K562 (cell line): ENCODE measurements around the gene GPR37. TPM values are rescaled to one million over a fixed set of nuclear protein-coding genes. Genes with fewer than 3 reads are reported as not detected.
A peak's percentile ranks its signal among the peaks of the same experiment; 100 is the strongest.

Experiments
- ATAC-seq: fragments of 200-7000 bp; cut with Tn5 transposase; 3 replicates; pipeline ENCODE4 v1.9.1; 2020; ENCODE audit warnings: moderate library complexity
- BruUV-seq: library from RNA; stranded (reverse); fragments of 400-500 nt; replicated peaks from 2 replicates; lab custom pipeline; 2021; lab: Mats Ljungman, UMichigan
- CTCF ChIA-PET: fragments of 300-600 bp; formaldehyde crosslinking; extraction: SDS; loops from one replicate; lab custom pipeline; 2021; ENCODE audit warnings: low intra/inter-chr PET ratio; lab: Yijun Ruan, JAX
- POLR2A ChIA-PET: fragments of 300-600, 350-650 bp; sonication (Branson Sonifier 250); formaldehyde crosslinking; extraction: SDS; loops from one replicate; lab custom pipeline; 2021; ENCODE audit warnings: antibody characterized with exemption, inconsistent platforms; lab: Yijun Ruan, JAX
- DNase-seq, 4 experiments: peaks; one replicate each; pipeline versions ENCODE4 v3.0.0 to v3.0.0-alpha.2; 2011 to 2018; ENCODE audit warnings: low spot score in 3 of 4, mixed read lengths in 3 of 4; ENCODE audit errors: extremely low read depth in 1 of 4
- FAIRE-seq: peaks from 2 replicates; lab custom pipeline; 2011; peaks lifted over from hg19 to GRCh38; lab: Jason Lieb, UNC
- H2AFZ ChIP-seq: 2 replicates; pipeline ENCODE4 v1.6.0; 2011; ENCODE audit warnings: low read depth, low read length, control low read depth, inconsistent platforms
- H3K27ac ChIP-seq: fragments of 200-600 bp; 3 replicates; pipeline ENCODE4 v1.8.0; 2011; ENCODE audit warnings: low read depth, mild to moderate bottlenecking, control low read depth, inconsistent platforms, low read length, moderate library complexity, mixed read lengths; ENCODE audit errors: extremely low read depth
- H3K27me3 ChIP-seq, 2 experiments: fragments of 300-600 bp in 1 of 2; 2 replicates in 1 of 2; 3 replicates in 1 of 2; pipeline versions ENCODE4 v1.6.0 to v1.8.0; 2011; ENCODE audit warnings: inconsistent platforms in 2 of 2, low read length in 2 of 2, mild to moderate bottlenecking in 1 of 2, mixed read lengths in 1 of 2, moderate library complexity in 1 of 2; ENCODE audit not compliant: control insufficient read depth in 2 of 2, insufficient read depth in 2 of 2
- H3K36me3 ChIP-seq: fragments of 300-600 bp; 3 replicates; pipeline ENCODE4 v1.8.0; 2011; ENCODE audit warnings: mild to moderate bottlenecking, low read length, inconsistent platforms; ENCODE audit not compliant: control insufficient read depth, insufficient read depth
- H3K4me1 ChIP-seq, 2 experiments: fragments of 200-600 bp in 1 of 2; replicated peaks in 1 of 2; 2 replicates in 1 of 2; 3 replicates in 1 of 2; pipeline versions ENCODE4 v1.5.1 to v1.8.0; 2011; ENCODE audit warnings: inconsistent platforms in 2 of 2, low read length in 2 of 2, mild to moderate bottlenecking in 1 of 2, mixed read lengths in 1 of 2, moderate library complexity in 1 of 2; ENCODE audit not compliant: control insufficient read depth in 2 of 2, insufficient read depth in 2 of 2
- H3K4me2 ChIP-seq: 2 replicates; pipeline ENCODE4 v1.6.1; 2011; ENCODE audit warnings: low read length, control low read depth, inconsistent platforms, mixed read lengths; ENCODE audit not compliant: insufficient read depth
- H3K4me3 ChIP-seq: fragments of 200-600 bp; sonication (generic), shearing (Covaris generic); 2 replicates; pipeline ENCODE4 v1.5.1; 2016; ENCODE audit warnings: control low read depth, inconsistent platforms
- H3K79me2 ChIP-seq: fragments of 200-600 bp; 3 replicates; pipeline ENCODE4 v1.8.0; 2011; ENCODE audit warnings: low read length, inconsistent platforms; ENCODE audit not compliant: control insufficient read depth, insufficient read depth
- H3K9ac ChIP-seq, 2 experiments: 2 replicates each; pipeline versions ENCODE4 v1.6.0 to v1.6.1; 2011; ENCODE audit warnings: low read depth in 2 of 2, low read length in 2 of 2, control low read depth in 1 of 2, inconsistent platforms in 1 of 2, mild to moderate bottlenecking in 1 of 2, mixed read lengths in 1 of 2; ENCODE audit not compliant: insufficient read depth in 1 of 2
- H3K9me1 ChIP-seq: one replicate; pipeline ENCODE4 v1.6.0; 2011; ENCODE audit warnings: inconsistent platforms, mild to moderate bottlenecking, low read length, moderate library complexity; ENCODE audit not compliant: control insufficient read depth, insufficient read depth
- H3K9me3 ChIP-seq: replicated peaks from 2 replicates; pipeline ENCODE4 v1.5.1; 2011; ENCODE audit warnings: low read depth, low read length, inconsistent platforms; ENCODE audit not compliant: control insufficient read depth, insufficient read depth
- H4K20me1 ChIP-seq: replicated peaks from 2 replicates; pipeline ENCODE4 v1.6.1; 2011; ENCODE audit warnings: low read length, inconsistent platforms, mixed read lengths; ENCODE audit not compliant: control insufficient read depth, insufficient read depth
- SPI1 ChIP-seq: IDR thresholded peaks from 2 replicates; pipeline ENCODE4 v1.6.1; 2011; ENCODE audit warnings: low read depth, low read length, control low read depth, borderline replicate concordance
- ZNF589 ChIP-seq: fragments of 200-800 bp; sonication (Bioruptor generic); IDR thresholded peaks from 2 replicates; pipeline ENCODE4 v1.6.1; 2016; ENCODE audit warnings: low read depth, missing genetic modification characterization, missing compliant biosample characterization
- WGBS: fragments of 100-300 bp; shearing (Covaris generic); methylation state at CpG from one replicate; pipeline ENCODE4 v1.1.6; 2016; ENCODE audit warnings: low coverage, mixed read lengths; ENCODE audit not compliant: insufficient coverage; ENCODE audit errors: missing lambda C conversion rate; 5-methylcytosine and 5-hydroxymethylcytosine counted together
- in situ Hi-C: fragments of 300-500 bp; cut with MboI; formaldehyde crosslinking; loops from 4 replicates; pipeline ENCODE4 v1.15.0; 2018; ENCODE audit warnings: inconsistent platforms, mixed read lengths
- intact Hi-C: fragments of 100-400 bp; cut with micrococcal nuclease; formaldehyde crosslinking; loops from 2 replicates; pipeline ENCODE4 v1.14.2; 2022
- polyA plus RNA-seq, 8 experiments: library from polyadenylated mRNA; depleted of rRNA in 4 of 8; stranded (reverse) in 5 of 8; unstranded in 3 of 8; fragments of >200 nt; fragmentation: Nextera tagmentation in 2 of 8; fragmentation: Illumina TruSeq in 1 of 8; extraction: Ambion mirVana in 2 of 8; extraction: Trizol in 1 of 8; gene quantifications; 2 replicates each; pipeline versions ENCODE4 v1.2.1 to v1.2.3, GENCODE V29; 2011 to 2014; ENCODE audit warnings: inconsistent platforms in 1 of 8, missing spikeins in 1 of 8
- total RNA-seq, 7 experiments: library from RNA; depleted of rRNA in 6 of 7; stranded (reverse); fragments of >200 nt in 6 of 7; fragmentation: Illumina TruSeq in 2 of 7; extraction: Trizol in 2 of 7; gene quantifications; 2 replicates each; pipeline versions ENCODE4 v1.2.1 to v1.2.3, GENCODE V29; 2011 to 2021; ENCODE audit warnings: low replicate concordance in 1 of 7
- TF ChIP-seq, protein P1 (sequence below): fragments of 450-650 bp; IDR thresholded peaks from 2 replicates; pipeline ENCODE4 v1.6.1; 2018; ENCODE audit not compliant: partially characterized antibody
- TF ChIP-seq, protein P2 (sequence below): sonication (generic); formaldehyde crosslinking; IDR thresholded peaks from 2 replicates; pipeline ENCODE4 v1.8.0; 2022; ENCODE audit warnings: missing genetic modification reagents, mild to moderate bottlenecking, borderline replicate concordance

GPR37 gene
- total and polyA plus RNA-seq, 9 of the 15 experiments (the other 6 are each of a cell fraction or from before 2014, with no cell fraction given), result 0.03 TPM; not detected in 8

DNA sequence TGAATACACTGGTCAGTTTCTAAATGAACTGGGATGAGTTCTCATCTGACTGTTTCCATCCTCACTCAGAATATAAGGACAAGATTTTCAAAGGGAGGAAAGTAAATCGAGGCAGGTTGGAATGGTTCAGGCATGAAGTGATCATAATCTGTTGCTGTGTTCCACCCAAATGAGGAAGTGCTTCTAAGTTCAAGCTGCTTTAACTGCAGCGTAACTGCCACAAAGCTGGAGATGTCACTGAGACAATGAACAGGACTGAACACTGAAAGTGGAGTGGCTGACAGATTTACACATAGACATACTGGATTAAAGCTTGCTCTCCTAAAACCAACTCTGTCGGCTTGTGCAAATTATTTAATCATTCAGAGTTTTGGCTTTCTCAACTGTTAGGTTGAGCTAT is 66.6 kb downstream of the GPR37 start:
- H3K36me3 ChIP-seq, result no peaks in the 10 kb centered on the region
- FAIRE-seq, result peak; percentile 48
- 1% methylated on average over 3 of the region's 3 CpGs for WGBS
- H3K79me2 ChIP-seq, result no peaks in the 10 kb centered on the region
- no peaks in the 10 kb centered on the region for H4K20me1 ChIP-seq
- H2AFZ ChIP-seq, result no peak overlapping the region
- H3K9ac ChIP-seq, result no peak overlapping the region
- no peaks in the 10 kb centered on the region for H3K9me3 ChIP-seq
- no peak overlapping the region for H3K4me3 ChIP-seq
- H3K27me3 ChIP-seq, result no peaks in the 10 kb centered on the region
- no peak overlapping the region for H3K4me2 ChIP-seq
- DNase-seq, result no peak
- CTCF ChIA-PET, result no interaction called here
- POLR2A ChIA-PET, result no interaction called here
- no TSS peak for BruUV-seq
- H3K27ac ChIP-seq, result no peak overlapping the region
- ATAC-seq, result no peak
- intact Hi-C loops, result no loop called here
- TF ChIP-seq, protein P1, sequence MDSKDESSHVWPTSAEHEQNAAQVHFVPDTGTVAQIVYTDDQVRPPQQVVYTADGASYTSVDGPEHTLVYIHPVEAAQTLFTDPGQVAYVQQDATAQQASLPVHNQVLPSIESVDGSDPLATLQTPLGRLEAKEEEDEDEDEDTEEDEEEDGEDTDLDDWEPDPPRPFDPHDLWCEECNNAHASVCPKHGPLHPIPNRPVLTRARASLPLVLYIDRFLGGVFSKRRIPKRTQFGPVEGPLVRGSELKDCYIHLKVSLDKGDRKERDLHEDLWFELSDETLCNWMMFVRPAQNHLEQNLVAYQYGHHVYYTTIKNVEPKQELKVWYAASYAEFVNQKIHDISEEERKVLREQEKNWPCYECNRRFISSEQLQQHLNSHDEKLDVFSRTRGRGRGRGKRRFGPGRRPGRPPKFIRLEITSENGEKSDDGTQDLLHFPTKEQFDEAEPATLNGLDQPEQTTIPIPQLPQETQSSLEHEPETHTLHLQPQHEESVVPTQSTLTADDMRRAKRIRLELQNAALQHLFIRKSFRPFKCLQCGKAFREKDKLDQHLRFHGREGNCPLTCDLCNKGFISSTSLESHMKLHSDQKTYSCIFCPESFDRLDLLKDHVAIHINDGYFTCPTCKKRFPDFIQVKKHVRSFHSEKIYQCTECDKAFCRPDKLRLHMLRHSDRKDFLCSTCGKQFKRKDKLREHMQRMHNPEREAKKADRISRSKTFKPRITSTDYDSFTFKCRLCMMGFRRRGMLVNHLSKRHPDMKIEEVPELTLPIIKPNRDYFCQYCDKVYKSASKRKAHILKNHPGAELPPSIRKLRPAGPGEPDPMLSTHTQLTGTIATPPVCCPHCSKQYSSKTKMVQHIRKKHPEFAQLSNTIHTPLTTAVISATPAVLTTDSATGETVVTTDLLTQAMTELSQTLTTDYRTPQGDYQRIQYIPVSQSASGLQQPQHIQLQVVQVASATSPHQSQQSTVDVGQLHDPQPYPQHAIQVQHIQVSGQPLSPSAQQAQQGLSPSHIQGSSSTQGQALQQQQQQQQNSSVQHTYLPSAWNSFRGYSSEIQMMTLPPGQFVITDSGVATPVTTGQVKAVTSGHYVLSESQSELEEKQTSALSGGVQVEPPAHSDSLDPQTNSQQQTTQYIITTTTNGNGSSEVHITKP, result no peak
- TF ChIP-seq, protein P2, sequence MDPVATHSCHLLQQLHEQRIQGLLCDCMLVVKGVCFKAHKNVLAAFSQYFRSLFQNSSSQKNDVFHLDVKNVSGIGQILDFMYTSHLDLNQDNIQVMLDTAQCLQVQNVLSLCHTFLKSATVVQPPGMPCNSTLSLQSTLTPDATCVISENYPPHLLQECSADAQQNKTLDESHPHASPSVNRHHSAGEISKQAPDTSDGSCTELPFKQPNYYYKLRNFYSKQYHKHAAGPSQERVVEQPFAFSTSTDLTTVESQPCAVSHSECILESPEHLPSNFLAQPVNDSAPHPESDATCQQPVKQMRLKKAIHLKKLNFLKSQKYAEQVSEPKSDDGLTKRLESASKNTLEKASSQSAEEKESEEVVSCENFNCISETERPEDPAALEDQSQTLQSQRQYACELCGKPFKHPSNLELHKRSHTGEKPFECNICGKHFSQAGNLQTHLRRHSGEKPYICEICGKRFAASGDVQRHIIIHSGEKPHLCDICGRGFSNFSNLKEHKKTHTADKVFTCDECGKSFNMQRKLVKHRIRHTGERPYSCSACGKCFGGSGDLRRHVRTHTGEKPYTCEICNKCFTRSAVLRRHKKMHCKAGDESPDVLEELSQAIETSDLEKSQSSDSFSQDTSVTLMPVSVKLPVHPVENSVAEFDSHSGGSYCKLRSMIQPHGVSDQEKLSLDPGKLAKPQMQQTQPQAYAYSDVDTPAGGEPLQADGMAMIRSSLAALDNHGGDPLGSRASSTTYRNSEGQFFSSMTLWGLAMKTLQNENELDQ, result no peak
- TF ChIP-seq SPI1 (peak; percentile 56), ZNF589 (no peak)
- TF ChIP-seq, all 486 proteins: peak for 1
- Histone ChIP-seq H3K4me1 (no peaks in the 10 kb centered on the region), H3K9me1 (no peaks in the 10 kb centered on the region)
- in situ Hi-C loops, result no loop called here
